GM19372 (cell line): ENCODE data around the gene ALDH4A1.

Source experiments
- ATAC-seq: cut with Tn5 transposase; IDR thresholded peaks from one replicate; pipeline ENCODE4 v1.9.1; 2021; ENCODE audit warnings: mild to moderate bottlenecking, low read depth, moderate library complexity; ENCODE audit not compliant: unreplicated experiment

The ALDH4A1 gene

GRCh38 chr1:18902523-18903290 is at the start of gene ALDH4A1:
Gene ALDH4A1, minus strand, starts transcription at chr1:18902555. Its CDS starts 32 bp downstream, at chr1:18902523.
- ATAC-seq: peak; percentile 97

DNA sequence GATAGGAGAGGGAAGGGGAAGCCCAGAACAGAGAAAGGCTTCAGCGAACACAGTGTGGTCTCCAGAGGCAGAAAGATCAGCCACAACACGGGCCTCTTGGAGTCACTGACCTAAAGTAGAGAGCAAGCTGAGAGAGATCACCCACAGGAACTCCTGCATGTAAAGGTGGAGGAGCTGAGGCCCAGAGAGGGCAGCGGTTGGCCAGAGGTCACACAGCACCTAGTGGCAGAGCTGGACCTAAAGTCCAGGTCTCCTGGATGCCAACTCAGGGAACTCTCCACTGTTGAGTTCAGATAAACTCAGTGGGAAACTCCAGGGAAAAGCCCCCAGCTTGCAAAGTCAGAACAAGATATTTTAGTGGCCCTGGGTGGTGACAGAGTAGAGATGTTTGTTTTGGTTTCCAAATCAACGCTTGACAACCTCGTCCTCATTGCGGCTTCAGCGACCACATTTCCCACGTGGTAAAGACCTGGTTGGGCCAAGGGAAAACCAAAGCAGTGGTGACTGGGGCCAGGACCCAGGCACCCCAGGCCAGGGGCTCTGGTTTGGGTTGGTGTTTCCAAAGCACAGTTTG is 49.5 kb upstream of the ALDH4A1 start:
- ATAC-seq: no peak

- no peak for ATAC-seq
Measured at GRCh38 chr1:18951416-18951815, 49.1 kb upstream of the ALDH4A1 start.

- no peak for ATAC-seq
Measured at GRCh38 chr1:18950401-18951026, 48.2 kb upstream of the ALDH4A1 start.

DNA sequence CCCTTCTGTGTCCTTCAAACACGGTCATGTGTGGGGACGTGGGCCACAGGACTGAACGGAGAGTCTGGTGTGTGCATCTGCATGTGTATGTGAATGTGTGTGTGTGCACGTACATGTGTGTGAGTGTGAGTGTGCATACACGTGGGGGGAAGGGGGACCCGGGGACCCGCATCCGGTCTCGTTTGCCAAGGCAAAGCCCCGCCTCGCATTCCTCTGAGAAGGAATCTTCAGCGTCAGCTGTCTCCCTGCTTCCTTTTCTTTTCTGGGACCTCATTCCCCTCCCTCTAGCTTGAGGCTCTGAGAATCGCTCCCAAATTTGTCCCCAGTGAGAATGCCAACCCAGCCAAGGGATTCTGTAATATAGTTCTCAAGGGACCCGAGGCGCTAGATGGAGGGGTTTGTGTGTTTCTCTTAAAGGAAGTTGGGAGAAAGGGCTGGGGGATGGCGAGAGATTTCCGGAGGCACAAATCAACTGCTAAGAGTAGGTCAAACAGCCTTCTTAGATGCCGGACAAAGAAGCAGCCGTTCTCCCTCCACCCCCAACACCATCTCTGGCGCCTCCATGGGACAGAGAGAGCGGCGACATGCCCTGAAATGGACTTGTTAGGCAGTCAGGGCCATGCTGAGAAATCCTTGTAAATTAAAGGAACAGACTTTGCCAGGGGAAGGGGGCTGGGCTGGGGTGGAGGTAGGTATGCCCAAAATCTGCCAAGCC is 47.5 kb upstream of the ALDH4A1 start:
- ATAC-seq: no peak

DNA sequence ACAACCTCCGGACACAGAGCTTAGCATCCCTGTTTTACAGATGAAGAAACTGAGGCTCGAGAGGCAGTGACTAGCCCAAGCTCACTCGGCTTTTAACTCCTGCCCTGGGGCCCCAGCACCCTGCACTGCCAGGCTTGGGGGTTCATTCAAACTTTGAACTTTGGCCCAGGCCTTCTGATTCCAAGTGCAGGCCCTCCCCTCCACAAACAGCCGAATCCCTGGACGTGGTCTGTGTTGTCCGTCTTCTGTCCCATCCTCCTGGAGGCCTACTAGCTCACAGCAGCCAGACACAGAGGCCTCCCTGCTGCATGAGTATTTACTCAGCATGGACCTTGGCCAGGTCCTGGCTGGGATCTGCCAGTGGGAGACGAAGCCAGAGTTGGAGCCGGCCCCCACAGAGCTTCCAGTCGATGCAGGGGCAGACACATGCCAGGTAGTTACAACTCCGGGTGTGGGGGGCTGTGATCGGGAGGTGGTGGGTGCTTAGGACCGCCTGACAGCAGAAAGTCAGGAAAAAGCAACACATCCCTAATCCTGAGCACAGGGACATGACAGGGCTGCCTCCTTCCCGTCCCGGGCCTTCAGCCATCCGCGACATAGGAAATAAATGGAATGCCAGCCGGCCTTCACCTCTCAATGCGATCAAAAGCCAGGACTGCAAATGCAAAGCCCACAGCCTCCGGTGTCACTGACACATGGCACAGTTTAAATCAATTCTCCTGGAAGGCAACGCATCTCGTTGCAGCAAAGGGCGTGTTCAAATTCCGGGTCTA is 46.7 kb upstream of the ALDH4A1 start:
- no peak for ATAC-seq

DNA sequence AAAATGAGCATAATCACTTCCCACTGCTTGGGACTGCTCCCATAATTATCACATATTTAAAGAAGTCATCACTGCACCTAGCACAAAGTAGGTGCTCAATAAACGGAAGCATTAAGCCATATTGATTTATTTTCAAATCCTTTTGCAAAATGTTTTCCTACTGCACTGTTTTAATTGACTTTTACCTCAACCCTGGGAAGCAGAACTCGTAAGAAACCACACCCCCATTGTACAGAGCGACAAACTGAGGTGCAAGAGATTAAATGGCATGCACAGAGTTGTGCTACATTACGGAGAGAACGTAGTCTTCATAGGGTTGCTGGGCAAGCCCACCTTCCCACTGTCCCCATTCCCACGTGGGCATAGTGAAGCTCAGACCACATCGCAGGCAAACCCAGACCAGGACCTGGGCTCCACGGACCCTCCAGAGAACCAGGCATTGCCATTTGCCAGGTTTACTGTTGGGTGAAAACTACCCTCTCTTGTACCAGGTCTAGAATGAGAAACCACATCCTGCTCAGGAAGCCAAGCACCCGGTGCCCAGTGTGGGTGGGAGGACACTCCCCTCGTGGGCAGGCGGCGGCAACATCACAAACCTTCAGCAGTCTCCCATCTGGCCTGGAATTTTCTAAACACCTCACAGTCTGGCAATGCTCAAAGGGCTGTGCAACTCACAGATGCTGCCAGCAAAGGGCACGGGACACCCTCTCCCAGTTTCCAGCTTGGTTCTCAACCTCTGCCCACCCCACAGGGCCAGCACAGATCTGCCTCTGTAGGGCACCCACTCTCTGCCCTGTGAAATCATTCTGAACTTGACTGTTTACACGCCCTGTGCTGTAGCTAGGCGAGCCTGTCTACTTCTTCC is 45.9 kb upstream of the ALDH4A1 start:
- ATAC-seq: no peak

GRCh38 chr1:18947570-18947969 is 45.2 kb upstream of the ALDH4A1 start:
- no peak for ATAC-seq

GRCh38 chr1:18946550-18947381 is 44.4 kb upstream of the ALDH4A1 start:
- ATAC-seq: no peak

- ATAC-seq: no peak
Measured at GRCh38 chr1:18945401-18945849, 43.1 kb upstream of the ALDH4A1 start.

GRCh38 chr1:18944810-18945209 is 42.5 kb upstream of the ALDH4A1 start:
- ATAC-seq: no peak

DNA sequence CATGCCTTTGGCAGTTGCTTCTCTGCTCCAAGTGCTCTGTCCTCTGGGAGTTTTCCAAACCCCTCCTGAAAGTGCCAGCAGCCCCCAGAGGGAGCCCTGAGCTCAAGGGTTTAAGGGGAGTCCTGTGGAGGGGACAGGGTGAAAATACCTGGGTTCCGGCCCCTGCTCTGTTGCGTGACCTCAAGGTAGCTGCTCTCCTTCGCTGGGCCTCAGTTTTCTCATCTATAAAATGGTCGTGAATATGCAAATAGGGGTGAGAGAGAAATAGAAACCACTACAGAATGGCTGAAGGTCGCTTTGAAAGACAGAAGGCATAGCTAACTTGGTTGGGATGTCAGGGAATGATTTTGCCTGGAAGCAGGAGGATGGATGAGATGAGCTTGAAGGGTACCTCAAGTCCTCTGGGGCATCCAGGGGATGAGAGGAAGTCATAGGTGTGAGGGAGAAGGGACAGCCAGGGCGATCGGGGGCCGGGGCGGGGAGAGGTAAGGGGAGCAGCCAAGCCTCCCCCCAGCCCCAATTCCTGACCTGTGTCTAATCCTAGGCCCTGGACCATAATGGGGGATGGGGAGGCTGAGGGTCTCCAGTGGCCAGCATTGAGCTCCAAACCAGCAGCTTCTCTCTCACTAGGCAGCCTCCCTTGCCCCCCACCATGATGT is 41.7 kb upstream of the ALDH4A1 start:
- no peak for ATAC-seq

GRCh38 chr1:18943162-18943561 is 40.8 kb upstream of the ALDH4A1 start:
- no peak for ATAC-seq

DNA sequence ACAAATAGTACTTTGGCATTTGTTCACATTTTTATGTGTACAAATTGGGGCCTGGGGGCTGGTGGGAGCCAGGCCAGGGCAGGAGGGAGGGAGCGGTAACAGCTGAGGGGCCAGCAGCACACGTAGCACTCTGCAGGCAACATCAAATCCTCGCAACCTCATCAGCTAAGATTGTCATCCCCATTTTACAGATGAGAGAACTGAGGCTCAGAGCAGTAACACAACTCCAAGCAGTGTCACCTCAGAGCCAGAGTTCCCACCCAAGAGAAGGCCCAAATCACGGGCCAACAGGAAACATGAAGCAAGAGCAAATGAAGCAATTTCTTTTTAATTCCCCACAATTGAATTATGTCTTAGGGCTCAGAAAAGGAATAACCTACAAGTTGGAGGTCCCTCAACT is 40.0 kb upstream of the ALDH4A1 start:
- ATAC-seq: no peak

- no peak for ATAC-seq
Measured at GRCh38 chr1:18941221-18942141, 39.1 kb upstream of the ALDH4A1 start.

DNA sequence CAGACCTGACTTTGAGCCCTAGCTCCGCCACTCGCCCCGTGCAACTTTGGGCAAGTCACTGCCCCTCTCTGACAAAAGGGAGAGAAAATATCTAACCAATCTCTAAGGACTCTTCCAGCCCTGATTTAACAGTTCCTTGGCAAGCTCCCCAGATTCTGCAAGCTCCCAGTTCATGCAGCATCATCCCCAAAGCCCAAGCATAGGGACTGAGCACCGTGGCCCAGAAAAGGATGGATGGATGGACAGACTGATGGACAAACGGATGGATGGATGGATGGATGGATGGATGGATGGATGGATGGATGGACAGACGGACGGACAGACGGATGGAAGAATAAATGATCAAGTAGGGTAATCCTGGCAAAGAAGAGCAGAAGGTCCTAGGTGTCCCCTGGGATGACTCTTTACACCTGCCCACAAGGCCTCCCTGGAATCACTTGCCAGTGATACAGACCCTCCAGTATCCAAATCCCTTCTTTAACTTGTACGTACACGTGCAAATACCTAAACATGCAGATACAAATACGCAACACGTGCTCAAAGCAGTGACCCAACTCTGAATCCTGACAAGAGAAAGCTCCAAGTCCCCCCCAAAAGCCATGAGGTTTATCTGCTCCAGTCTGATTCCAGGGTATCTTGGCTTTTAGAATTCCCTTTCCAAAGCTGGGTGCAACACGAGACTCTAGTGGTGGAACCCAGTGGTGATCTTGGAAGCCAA is 38.1 kb upstream of the ALDH4A1 start:
- no peak for ATAC-seq
